AG20443 (cell line): ENCODE measurements around the gene PCDH9.

Source experiments
- DNase-seq: peaks from one replicate; pipeline ENCODE4 v3.0.0; 2012; ENCODE audit warnings: low spot score, mixed read lengths

The PCDH9 gene

GRCh38 chr13:66391322-66391721, 838.8 kb downstream of the PCDH9 start:
- DNase-seq = no peak

GRCh38 chr13:66378894-66379293, 851.2 kb downstream of the PCDH9 start:
- DNase-seq = no peak

GRCh38 chr13:66377569-66377968, 852.6 kb downstream of the PCDH9 start:
- no peak for DNase-seq

GRCh38 chr13:66375756-66376155, 854.4 kb downstream of the PCDH9 start:
- DNase-seq = no peak

- DNase-seq = no peak
Measured at GRCh38 chr13:66369666-66370065, 860.5 kb downstream of the PCDH9 start.

GRCh38 chr13:66367356-66367755, 862.8 kb downstream of the PCDH9 start:
- DNase-seq = no peak

GRCh38 chr13:66365101-66365500, 865.0 kb downstream of the PCDH9 start:
- no peak for DNase-seq

GRCh38 chr13:66364346-66364745, 865.8 kb downstream of the PCDH9 start:
- DNase-seq = no peak

GRCh38 chr13:66362485-66362884, 867.7 kb downstream of the PCDH9 start:
- no peak for DNase-seq

- no peak for DNase-seq
Measured at GRCh38 chr13:66359910-66360552, 870.1 kb downstream of the PCDH9 start.

GRCh38 chr13:66359393-66359792, 870.7 kb downstream of the PCDH9 start:
- no peak for DNase-seq

- no peak for DNase-seq
Measured at GRCh38 chr13:66358564-66358963, 871.6 kb downstream of the PCDH9 start.

GRCh38 chr13:66357463-66357862, 872.7 kb downstream of the PCDH9 start:
- DNase-seq = no peak

- DNase-seq = no peak
Measured at GRCh38 chr13:66354879-66355751, 875.0 kb downstream of the PCDH9 start.

- no peak for DNase-seq
Measured at GRCh38 chr13:66353664-66354063, 876.5 kb downstream of the PCDH9 start.

- DNase-seq = no peak
Measured at GRCh38 chr13:66349966-66350365, 880.2 kb downstream of the PCDH9 start.

- no peak for DNase-seq
Measured at GRCh38 chr13:66348745-66349690, 881.1 kb downstream of the PCDH9 start.

- no peak for DNase-seq
Measured at GRCh38 chr13:66347486-66348117, 882.5 kb downstream of the PCDH9 start.

GRCh38 chr13:66345971-66346370, 884.2 kb downstream of the PCDH9 start:
- DNase-seq = no peak

GRCh38 chr13:66345518-66345810, 884.7 kb downstream of the PCDH9 start:
- DNase-seq = no peak

GRCh38 chr13:66344805-66345517, 885.2 kb downstream of the PCDH9 start:
- DNase-seq = no peak
